Sigmoid colon (tissue), 7 donors: ENCODE results near the gene GLP1R. TPM values are rescaled to one million over a fixed set of nuclear protein-coding genes. Genes with fewer than 3 reads are reported as not detected.

Experiments
- DNase-seq: peaks from one replicate; pipeline ENCODE4 v3.0.0-alpha.2; 2019
- H3K27ac ChIP-seq, 4 donors: fragments of 200-600 bp; sonication (generic); one replicate each; pipeline ENCODE4 v1.5.1; 2016 to 2019; ENCODE audit warnings: mild to moderate bottlenecking in 1 of 4
- H3K27me3 ChIP-seq, 3 donors: fragments of 200-600 bp; sonication (generic); one replicate each; pipeline ENCODE4 v1.5.1; 2019; ENCODE audit warnings: mild to moderate bottlenecking in 1 of 3
- H3K36me3 ChIP-seq, 4 donors: fragments of 200-600 bp; sonication (generic); one replicate each; pipeline ENCODE4 v1.5.1; 2016 to 2019
- H3K4me1 ChIP-seq, 4 donors: fragments of 200-600 bp; sonication (generic); one replicate each; pipeline ENCODE4 v1.5.1; 2017 to 2019
- H3K4me3 ChIP-seq, 4 donors: fragments of 200-600 bp; sonication (generic); one replicate each; pipeline ENCODE4 v1.5.1; 2017 to 2019; ENCODE audit warnings: mild to moderate bottlenecking in 2 of 4, moderate library complexity in 1 of 4
- H3K9me3 ChIP-seq, 4 donors: fragments of 200-600 bp in 3 of 4; sonication (generic) in 3 of 4; one replicate each; pipeline versions ENCODE4 v1.5.1 to v1.6.1; 2013 to 2019
- EP300 ChIP-seq, 4 donors: sonication (generic); formaldehyde crosslinking; IDR thresholded peaks; one replicate each; pipeline ENCODE4 v1.6.1; 2017; ENCODE audit warnings: antibody characterized with exemption in 4 of 4
- POLR2A ChIP-seq, 2 donors: fragments of 450-650 bp; IDR thresholded peaks; one replicate each; pipeline ENCODE4 v1.6.1; 2016; ENCODE audit warnings: antibody characterized with exemption in 2 of 2, mild to moderate bottlenecking in 2 of 2, moderate library complexity in 2 of 2
- POLR2AphosphoS5 ChIP-seq, 4 donors: sonication (generic); formaldehyde crosslinking; IDR thresholded peaks; one replicate each; pipeline ENCODE4 v1.6.1; 2017; ENCODE audit warnings: antibody characterized with exemption in 4 of 4
- WGBS, 2 donors: extraction: QIAGEN DNeasy Blood & Tissue Kit; methylation state at CpG; one replicate each; pipeline ENCODE4 v1.1.7; 2013; 5-methylcytosine and 5-hydroxymethylcytosine counted together
- intact Hi-C: fragments of 100-400 bp; cut with DNase I; formaldehyde crosslinking; loops from one replicate; pipeline ENCODE4 v1.15.1; 2023
- polyA plus RNA-seq, 3 donors: library from polyadenylated mRNA; stranded (reverse); fragments of 200-250 nt; gene quantifications; one replicate each; pipeline ENCODE4 v1.2.3, GENCODE V29; 2013
- total RNA-seq, 4 donors: library from RNA; depleted of rRNA; stranded (reverse); fragments of >200 nt; gene quantifications; one replicate each; pipeline ENCODE4 v1.1.0, GENCODE V29; 2016
- TF ChIP-seq, protein P1 (sequence below), 4 experiments: fragments of 450-650 bp in 3 of 4; fragments of 200-600 bp in 1 of 4; IDR thresholded peaks; one replicate each; pipeline ENCODE4 v1.5.1; 2016 to 2019; ENCODE audit warnings: antibody characterized with exemption in 4 of 4, mild to moderate bottlenecking in 3 of 4, moderate library complexity in 2 of 4
- donor health status: healthy with polysubstance abuse.
- donor health status: Bipolar disorder and iron deficiency.
- donor health status: healthy.

Gene GLP1R
- total and polyA plus RNA-seq, 7 donors: 0.06 to 0.14 TPM; not detected in 5

DNA sequence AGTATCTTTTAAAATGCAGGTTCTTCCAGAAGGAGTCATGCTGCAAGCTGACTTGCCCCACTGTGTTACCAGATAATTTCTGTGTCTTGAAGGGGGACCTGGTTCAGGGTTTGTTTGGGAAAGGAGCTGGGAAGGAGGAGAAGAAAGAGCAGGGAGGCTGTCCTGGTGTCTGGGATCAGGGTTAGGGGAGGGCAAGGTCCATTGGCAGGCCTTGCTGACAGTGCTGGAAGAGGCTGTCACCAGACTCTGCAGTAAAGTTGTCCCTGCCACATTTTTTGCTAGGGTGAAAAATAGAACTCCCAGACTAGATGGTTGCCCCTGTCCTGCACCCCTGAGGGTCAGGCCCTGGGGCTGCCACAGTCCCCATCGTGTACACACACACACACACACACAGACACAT is 14.9 kb downstream of the GLP1R start:
- intact Hi-C loops: no loop called here
- WGBS, 2 donors: 21 to 35% methylated on average over 1 of the region's 1 CpG
- no peak for DNase-seq

DNA sequence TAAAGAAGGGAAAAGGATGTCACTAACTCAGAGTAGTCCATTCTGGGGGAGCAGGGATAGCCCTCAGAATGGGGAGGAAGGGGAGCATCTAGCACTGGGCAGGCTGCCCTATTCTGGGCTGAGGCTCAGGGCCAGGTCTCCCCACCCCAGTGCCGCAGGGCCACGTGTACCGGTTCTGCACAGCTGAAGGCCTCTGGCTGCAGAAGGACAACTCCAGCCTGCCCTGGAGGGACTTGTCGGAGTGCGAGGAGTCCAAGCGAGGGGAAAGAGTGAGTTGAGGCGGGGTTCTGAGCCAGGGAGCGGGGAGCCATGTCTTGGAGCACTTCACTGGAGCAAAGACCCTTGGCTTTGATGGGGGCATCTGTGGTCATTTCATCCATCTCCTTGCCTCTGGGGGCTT is 17.0 kb downstream of the GLP1R start:
- Histone ChIP-seq H3K27ac (no peak overlapping the region), H3K27me3 (peaks cover 0 to 4% (median 0%) of the 10 kb centered on the region in 3 donors), H3K4me1 (no peaks in the 10 kb centered on the region), H3K4me3 (no peak overlapping the region), H3K9me3 (no peaks in the 10 kb centered on the region), H3K36me3 (no peaks in the 10 kb centered on the region)
- DNase-seq: no peak
- intact Hi-C loops: no loop called here
- 92 to 95% methylated on average over 8 of the region's 8 CpGs for WGBS, 2 donors
- TF ChIP-seq POLR2AphosphoS5 (IDR thresholded peaks at IDR 0.05) (no peak), POLR2A (IDR thresholded peaks at IDR 0.05) (no peak)

More for the DNA sequence above, 14.9 kb downstream of the GLP1R start:
- no peak overlapping the region for H3K27ac ChIP-seq
- H3K4me1 ChIP-seq: no peaks in the 10 kb centered on the region
- peaks cover 0 to 22% (median 0%) of the 10 kb centered on the region in 3 donors for H3K27me3 ChIP-seq
- no peaks in the 10 kb centered on the region for H3K9me3 ChIP-seq
- TF ChIP-seq POLR2AphosphoS5 (IDR thresholded peaks at IDR 0.05): no peak
- TF ChIP-seq, protein P1, sequence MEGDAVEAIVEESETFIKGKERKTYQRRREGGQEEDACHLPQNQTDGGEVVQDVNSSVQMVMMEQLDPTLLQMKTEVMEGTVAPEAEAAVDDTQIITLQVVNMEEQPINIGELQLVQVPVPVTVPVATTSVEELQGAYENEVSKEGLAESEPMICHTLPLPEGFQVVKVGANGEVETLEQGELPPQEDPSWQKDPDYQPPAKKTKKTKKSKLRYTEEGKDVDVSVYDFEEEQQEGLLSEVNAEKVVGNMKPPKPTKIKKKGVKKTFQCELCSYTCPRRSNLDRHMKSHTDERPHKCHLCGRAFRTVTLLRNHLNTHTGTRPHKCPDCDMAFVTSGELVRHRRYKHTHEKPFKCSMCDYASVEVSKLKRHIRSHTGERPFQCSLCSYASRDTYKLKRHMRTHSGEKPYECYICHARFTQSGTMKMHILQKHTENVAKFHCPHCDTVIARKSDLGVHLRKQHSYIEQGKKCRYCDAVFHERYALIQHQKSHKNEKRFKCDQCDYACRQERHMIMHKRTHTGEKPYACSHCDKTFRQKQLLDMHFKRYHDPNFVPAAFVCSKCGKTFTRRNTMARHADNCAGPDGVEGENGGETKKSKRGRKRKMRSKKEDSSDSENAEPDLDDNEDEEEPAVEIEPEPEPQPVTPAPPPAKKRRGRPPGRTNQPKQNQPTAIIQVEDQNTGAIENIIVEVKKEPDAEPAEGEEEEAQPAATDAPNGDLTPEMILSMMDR (IDR thresholded peaks at IDR 0.05): no peak
- TF ChIP-seq POLR2A (IDR thresholded peaks at IDR 0.05): no peak
- TF ChIP-seq EP300 (IDR thresholded peaks at IDR 0.05): no peak
- H3K36me3 ChIP-seq: no peaks in the 10 kb centered on the region
- no peak overlapping the region for H3K4me3 ChIP-seq

DNA sequence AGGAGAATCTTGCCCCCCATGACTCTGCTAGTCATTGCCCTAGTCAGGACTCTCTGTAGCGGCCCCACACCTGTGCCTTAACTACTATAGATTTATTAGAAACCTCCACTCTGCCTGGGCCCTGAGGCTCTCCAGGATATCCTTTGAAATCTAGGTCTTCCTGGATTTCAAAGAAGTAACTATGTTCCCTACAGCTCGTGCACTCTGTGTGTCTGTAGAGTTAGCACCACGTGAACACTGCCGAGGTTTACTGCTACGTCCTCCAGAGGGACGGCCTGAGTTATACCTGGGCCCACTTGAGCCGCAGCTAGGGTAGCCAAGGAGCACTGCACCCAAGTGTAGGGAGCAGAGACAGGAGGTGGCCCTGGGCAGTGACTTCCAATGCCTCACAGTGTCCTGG is 19.8 kb downstream of the GLP1R start:
- H3K27ac ChIP-seq: no peak overlapping the region
- WGBS, 2 donors: 76 to 85% methylated on average over 7 of the region's 7 CpGs
- H3K4me1 ChIP-seq: no peaks in the 10 kb centered on the region
- H3K9me3 ChIP-seq: no peaks in the 10 kb centered on the region
- intact Hi-C loops: no loop called here
- H3K27me3 ChIP-seq: peaks cover 0 to 4% (median 0%) of the 10 kb centered on the region in 3 donors
- H3K4me3 ChIP-seq: no peak overlapping the region
- TF ChIP-seq, protein P1 (IDR thresholded peaks at IDR 0.05): no peak
- TF ChIP-seq EP300 (IDR thresholded peaks at IDR 0.05): no peak
- TF ChIP-seq POLR2AphosphoS5 (IDR thresholded peaks at IDR 0.05): no peak
- no peak for TF ChIP-seq POLR2A (IDR thresholded peaks at IDR 0.05)
- peak; percentile 15 for DNase-seq
- no peaks in the 10 kb centered on the region for H3K36me3 ChIP-seq

DNA sequence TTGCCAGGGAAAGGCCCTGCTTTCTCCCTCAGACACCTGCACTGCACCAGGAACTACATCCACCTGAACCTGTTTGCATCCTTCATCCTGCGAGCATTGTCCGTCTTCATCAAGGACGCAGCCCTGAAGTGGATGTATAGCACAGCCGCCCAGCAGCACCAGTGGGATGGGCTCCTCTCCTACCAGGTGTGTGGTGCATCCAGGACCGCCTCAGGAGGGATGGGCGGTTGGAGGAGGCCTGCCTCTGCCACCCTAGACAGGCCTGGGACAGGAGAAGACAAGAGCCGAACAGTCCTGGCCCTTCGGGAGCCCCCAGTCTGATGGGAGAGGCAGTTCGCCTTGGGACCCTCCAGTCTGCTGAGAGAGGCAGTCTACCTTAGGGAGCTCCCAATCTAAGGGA is 24.2 kb downstream of the GLP1R start:
- peak; percentile 59 for DNase-seq
- intact Hi-C loops: no loop called here

DNA sequence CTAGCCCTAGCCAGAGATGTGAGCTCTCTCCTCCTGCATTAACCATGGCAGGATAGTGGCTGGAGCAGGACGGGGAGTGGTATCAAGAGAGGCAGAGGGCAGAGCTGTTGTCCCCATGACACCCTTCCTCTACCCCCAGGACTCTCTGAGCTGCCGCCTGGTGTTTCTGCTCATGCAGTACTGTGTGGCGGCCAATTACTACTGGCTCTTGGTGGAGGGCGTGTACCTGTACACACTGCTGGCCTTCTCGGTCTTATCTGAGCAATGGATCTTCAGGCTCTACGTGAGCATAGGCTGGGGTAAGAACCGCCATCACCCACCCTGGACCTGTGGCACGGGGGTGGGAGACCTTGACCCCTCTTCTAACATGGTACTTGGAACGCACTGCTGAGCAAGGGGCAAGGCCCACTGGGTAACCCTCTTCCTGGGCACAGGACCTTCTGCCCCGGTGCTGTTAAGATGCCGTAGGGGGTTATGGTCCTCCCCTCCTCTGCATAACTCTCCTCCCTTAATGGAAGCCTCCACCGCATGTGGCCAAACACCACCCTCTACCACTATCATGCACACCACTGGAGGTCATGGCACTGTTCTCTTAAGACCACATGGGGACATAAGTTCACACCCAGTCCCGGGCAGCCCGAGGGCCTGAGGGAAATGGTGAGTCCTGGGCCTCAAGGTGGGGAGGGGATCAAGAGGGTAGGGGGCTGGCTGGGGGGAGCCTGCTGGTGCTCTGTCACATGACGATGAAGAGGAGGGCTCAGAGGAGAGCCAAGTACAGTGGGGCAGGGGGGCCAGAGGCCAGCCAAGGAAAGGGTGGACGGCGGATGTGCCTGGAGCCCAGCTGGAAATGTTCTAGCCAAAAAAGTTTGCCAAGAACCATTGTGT is 25.1 kb downstream of the GLP1R start:
- no peaks in the 10 kb centered on the region for H3K27me3 ChIP-seq
- no peak overlapping the region for H3K27ac ChIP-seq
- intact Hi-C loops: no loop called here
- DNase-seq: peak; percentile 44
- no peaks in the 10 kb centered on the region for H3K4me1 ChIP-seq
- H3K36me3 ChIP-seq: no peaks in the 10 kb centered on the region
- no peak overlapping the region for H3K4me3 ChIP-seq
- TF ChIP-seq, protein P1 (IDR thresholded peaks at IDR 0.05): no peak
- TF ChIP-seq EP300 (IDR thresholded peaks at IDR 0.05) (no peak), POLR2AphosphoS5 (IDR thresholded peaks at IDR 0.05) (no peak), POLR2A (IDR thresholded peaks at IDR 0.05) (no peak)
- 91 to 92% methylated on average over 17 of the region's 17 CpGs for WGBS, 2 donors
- no peaks in the 10 kb centered on the region for H3K9me3 ChIP-seq

More for the DNA sequence above, 24.2 kb downstream of the GLP1R start:
- no peak overlapping the region for H3K4me3 ChIP-seq
- H3K27me3 ChIP-seq: no peaks in the 10 kb centered on the region
- no peak overlapping the region for H3K27ac ChIP-seq
- no peaks in the 10 kb centered on the region for H3K9me3 ChIP-seq
- 96% methylated on average over 9 of the region's 9 CpGs for WGBS, 2 donors
- no peaks in the 10 kb centered on the region for H3K4me1 ChIP-seq
- H3K36me3 ChIP-seq: no peaks in the 10 kb centered on the region
- TF ChIP-seq EP300 (IDR thresholded peaks at IDR 0.05): no peak
